Measurements from ENCODE around the gene DERA.
"Not testable (repeated sequence)": the region's sequence is repeated elsewhere in the genome, so short reads cannot be mapped to it uniquely, and the experiment has no call there.

The DERA gene

DNA sequence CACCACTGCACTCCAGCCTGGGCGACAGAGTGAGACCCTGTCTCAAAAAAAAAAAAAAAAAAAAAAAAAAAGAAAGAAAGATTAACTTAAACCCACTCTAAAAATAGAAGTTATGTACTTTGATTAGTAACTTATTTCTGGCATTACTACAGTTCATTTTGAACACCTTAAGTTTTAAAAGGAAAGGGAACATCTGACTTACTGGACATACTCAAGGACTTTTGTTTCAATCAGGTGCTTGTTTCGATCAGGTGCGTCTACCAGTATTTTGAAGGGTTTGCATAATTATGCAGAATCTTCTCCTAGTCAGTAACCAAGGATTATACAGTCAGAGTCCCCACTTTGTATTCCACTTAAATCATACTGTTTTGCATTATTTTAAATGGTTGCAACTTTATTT is 105.6 kb downstream of the DERA start:
- no peak for DNase-seq

- no peak for DNase-seq
Observed at GRCh38 chr12:16018306-16018705, 107.2 kb downstream of the DERA start.

DNA sequence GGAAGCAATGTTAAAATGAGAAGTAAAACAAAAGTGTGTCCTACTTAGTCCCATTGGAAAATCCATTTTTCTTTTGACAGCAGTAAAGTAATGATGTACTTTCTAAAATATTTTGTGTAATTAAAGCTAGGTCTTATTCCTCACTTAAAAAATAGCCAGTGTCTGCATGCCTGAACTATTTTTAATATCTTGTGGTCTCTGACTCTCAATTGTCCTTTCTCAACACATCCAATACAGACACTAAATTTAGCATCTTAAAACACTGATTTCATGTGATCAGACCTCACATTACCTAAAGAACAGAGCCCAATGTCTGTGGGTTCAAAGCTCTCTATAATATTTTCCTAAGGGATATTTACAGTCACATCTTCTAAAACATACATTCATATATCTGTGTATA is 108.0 kb downstream of the DERA start:
- DNase-seq, result no peak

DNA sequence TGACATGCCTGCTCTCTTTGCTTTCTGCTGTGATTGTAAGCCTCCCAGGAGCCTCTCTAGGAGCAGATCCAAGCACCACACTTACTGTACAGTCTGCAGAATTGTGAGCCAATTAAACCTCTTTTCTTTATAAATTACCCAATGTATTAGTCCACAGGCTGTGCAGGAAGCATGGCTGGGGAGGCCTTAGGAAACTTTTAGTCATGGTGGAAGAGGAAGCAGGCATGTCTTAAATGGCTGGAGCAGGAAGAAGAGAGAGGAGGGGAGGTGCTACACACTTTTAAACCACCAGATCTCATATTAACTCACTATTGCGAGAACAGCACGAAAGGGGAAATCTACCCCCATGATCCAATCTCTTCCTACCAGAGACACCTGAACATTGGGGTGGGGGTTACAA is 108.9 kb downstream of the DERA start:
- DNase-seq, result no peak

DNA sequence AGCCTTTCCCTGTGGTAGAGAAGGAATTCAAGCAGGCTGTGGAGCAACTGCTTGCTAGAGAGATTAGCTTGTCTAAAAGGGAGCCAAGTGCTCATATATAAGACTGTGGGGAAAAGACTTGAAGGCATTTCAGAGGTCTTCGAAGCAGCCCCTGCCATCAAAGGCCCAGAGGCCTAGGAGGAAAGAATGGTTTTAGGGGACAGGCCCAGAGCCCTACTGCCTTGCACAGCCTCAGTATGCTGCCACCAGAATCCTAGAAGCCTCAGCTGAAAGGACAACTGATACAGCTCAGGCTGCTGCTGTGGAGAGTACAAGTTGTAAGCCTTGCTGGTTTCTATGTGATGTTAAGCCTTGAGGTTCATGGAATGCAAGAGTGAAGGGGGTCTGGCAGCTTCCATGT is 109.9 kb downstream of the DERA start:
- DNase-seq, result no peak

GRCh38 chr12:16021676-16022075 is 110.5 kb downstream of the DERA start:
- DNase-seq, result no peak

GRCh38 chr12:16027002-16027401 is 115.9 kb downstream of the DERA start:
- no peak for DNase-seq

DNA sequence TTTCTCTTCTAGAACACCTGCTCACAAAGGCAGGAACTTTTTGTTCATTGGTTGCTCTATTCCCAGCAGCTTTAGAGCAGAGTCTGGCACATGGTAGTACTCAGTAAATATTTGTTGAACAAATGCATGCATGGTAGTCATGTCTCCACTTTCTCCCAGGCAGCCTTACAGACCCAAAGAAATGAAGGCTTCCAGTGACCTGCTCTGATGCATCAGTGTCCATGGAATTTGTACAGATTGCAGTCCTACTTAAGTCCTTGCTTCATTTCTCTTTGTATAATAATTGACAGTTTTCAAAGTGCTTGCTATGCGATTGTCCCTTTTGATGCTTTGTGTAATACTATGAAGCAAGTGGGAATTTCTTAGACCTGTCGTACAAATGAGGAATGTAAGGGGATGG is 119.6 kb downstream of the DERA start:
- no peak for DNase-seq

GRCh38 chr12:16034136-16034817 is 123.1 kb downstream of the DERA start:
- no peak for DNase-seq

DNA sequence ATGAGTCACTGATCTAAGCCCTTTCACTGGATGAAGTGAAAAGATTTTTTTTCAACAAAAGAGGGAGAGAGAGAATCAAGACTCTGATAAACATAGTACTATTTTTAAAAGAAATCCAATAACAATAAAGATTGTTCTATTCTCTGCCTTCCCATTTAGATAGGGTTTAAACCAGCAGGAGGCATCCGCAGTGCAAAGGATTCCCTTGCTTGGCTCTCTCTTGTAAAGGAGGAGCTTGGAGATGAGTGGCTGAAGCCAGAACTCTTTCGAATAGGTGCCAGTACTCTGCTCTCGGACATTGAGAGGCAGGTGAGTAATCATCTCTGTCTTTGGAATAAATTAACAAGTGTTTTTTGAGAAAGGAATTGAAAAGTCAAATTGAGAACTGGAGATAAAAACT is 124.9 kb downstream of the DERA start:
- no peak for DNase-seq

DNA sequence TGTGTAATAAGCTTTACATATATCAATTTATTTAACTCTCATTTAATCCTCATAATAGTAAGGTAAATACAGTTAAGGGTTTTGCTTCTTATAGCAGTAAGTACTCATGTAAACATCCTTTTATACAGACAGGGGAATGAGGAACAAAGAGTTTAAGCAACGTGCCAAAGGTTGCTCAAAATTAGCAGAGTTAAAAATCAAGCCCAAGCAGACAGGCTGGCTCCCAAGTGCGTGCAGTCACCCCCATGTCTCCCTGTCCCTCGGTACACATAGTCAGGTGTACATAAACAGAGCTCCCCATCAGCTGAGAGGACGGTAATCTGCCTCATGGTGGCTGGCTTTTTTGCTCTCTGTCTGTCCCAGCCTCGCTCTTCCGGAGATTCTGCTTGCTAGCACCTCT is 126.4 kb downstream of the DERA start:
- no peak for DNase-seq

- no peak for DNase-seq
Observed at GRCh38 chr12:16043480-16043879, 132.3 kb downstream of the DERA start.

- DNase-seq, result no peak
Observed at GRCh38 chr12:16046266-16046665, 135.1 kb downstream of the DERA start.

- DNase-seq, result no peak
Observed at GRCh38 chr12:16048511-16048910, 137.4 kb downstream of the DERA start.

DNA sequence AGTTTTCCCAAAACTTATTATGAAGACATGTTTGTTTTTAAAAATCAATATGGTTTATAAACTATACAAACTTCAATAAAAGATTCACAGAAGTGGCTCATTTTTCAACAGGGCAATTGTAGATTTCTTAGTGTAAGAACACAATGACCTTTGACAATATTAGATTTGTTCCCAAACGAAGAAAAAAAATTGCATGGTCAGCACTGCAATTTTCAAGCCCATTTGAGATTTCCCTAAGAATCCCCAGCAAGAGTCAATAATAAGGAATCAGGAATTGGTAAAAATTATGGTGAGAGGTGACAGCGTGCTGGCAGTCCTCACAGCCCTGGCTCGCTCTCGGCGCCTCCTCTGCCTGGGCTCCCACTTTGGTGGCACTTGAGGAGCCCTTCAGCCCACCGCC is 145.8 kb downstream of the DERA start:
- DNase-seq, result no peak

DNA sequence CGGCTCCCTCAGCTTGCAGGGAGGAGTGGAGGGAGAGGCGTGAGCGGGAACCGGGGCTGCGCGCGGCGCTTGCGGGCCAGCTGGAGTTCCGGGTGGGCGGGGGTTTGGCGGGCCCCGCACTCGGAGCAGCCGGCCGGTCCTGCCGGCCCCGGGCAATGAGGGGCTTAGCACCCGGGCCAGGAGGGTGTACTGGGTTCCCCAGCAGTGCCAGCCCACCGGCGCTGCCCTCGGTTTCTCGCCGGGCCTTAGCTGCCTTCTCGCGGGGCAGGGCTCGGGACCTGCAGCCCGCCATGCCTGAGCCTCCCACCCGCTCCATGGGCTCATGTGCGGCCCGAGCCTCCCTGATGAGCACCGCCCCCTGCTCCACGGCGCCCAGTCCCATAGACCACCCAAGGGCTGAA is 146.2 kb downstream of the DERA start:
- DNase-seq, result not testable (repeated sequence)

- DNase-seq, result no peak
Observed at GRCh38 chr12:16062611-16063010, 151.5 kb downstream of the DERA start.

DNA sequence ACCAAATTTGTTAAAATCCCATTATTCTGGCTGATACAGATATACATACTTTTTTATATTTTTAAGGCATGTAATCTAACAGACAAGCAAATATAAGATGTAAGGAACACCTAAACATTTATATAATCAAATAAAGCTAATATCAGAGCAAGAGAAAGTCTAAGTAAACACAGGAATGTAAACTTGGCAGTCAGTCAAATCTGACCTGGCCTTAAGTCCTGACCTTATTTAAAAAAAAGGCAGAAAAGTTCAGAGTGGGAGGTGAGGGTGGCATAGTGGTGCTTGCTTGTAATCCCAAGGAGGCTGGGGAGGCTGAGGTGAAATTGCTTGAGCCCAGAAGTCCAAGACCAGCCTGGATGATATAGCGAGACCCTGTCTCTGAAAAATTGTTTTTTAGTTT is 152.6 kb downstream of the DERA start:
- no peak for DNase-seq

DNA sequence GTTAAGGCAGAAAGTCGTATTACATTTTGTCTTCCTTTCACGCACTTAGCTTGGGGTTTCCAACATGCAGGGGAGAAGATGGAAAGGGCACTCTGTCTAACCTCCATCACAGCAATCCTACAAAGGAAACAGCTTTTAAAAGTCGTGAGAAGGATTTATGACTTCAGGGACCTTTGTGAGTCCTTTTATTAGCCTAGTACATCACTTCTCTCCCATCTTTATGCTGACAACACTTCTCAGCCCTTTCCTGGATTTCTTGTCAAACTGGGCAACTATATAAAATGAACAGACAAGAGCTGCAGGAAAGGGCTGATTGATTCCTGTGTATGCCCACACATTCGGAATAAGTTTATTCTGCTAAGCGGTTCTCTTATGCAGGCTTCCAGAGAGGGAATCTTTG is 159.0 kb downstream of the DERA start:
- no peak for DNase-seq

DNA sequence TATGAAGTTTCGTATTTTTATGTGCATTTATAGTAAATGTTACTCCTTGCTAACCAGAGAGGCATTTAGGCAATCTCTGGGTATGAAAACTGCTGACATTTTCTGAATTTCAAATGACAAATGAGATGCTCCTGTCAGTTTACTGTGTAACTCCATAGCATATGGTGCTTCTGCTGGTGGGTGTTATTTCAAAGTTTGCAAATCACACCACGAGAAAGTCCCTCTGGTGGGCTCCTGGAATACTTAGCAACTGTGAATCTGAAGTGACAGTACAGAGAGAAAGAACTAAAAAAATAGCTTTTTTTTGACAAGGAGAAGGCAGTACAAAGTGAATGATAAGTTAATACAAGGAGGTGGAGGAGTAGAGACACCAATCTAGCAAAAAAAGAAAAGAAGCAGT is 161.5 kb downstream of the DERA start:
- no peak for DNase-seq

- no peak for DNase-seq
Observed at GRCh38 chr12:16074894-16075293, 163.8 kb downstream of the DERA start.

DNA sequence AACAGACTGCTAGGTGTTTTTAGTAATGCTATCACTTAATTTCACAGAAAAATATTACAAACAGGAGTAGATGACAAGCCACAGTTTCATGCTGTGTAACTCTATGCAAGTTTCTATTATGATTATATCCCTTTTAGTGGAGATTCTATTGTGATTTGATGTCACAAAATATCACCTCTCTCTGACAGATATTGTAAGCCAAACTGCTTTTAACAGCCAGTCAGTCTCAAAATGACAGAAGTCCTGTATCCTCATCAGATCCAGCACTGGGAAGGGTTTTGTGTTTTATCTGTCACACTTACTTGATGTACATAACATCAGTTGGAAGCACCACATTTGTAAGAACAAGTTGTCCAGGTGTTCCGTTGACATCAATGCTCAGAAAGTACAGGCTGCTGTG is 164.8 kb downstream of the DERA start:
- no peak for DNase-seq

DNA sequence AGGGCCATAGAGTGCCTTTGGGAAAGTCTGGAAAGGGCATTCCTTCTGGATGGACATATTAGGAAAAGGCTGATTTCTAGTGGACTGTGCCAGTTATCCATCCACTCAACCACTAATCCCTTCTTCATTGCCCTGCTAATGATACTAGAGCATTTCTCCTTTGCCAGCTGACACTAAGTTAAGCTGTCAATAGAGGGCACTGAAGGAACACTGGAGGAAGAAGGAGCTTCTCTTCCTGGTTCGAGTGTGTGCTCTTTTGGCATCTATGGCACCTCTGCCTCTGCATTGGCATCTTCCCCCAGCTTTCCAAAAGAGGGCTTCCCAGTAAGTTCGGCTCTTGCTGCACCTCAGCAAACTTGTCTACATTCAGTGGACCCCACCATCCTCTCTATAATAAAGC is 165.4 kb downstream of the DERA start:
- peak; percentile 36 for DNase-seq

GRCh38 chr12:16076970-16077522 is 165.9 kb downstream of the DERA start:
- DNase-seq, result no peak

DNA sequence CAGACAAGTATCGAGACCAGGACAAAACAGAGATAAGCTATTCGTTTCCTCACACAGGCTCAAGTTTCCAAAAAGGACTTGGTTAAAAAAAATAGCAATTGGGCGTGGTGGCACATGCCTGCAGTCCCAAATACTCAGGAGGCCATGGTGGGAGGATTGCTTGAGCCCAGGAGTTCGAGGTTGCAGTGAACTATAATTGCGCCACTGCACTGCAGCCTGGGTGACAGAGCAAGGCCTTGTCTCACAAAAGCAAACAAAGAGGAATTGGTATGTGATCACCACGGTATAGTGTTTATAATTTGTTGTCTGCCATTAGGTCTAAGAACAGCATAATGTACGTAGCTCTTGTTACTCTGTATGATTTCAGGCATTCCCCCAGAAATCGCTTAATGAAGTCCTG is 175.3 kb downstream of the DERA start:
- DNase-seq, result no peak

Data from NCI-H1092 (cell line).